IMR-90 (cell line): ENCODE results near the gene DHRS7. TPM values are rescaled to one million over a fixed set of nuclear protein-coding genes. Genes with fewer than 3 reads are reported as not detected.

Source experiments
- ATAC-seq: fragments of 200-7000 bp; cut with Tn5 transposase; 2 replicates; pipeline ENCODE4 v1.9.1; 2020; ENCODE audit warnings: low read depth, mild to moderate bottlenecking, moderate library complexity
- BruUV-seq: library from RNA; stranded (reverse); fragments of 400-500 nt; replicated peaks from 2 replicates; lab custom pipeline; 2021; lab: Mats Ljungman, UMichigan
- CTCF ChIA-PET: fragments of 300-600 bp; formaldehyde crosslinking; extraction: SDS; loops from one replicate; lab custom pipeline; 2021; ENCODE audit warnings: antibody characterized with exemption; lab: Yijun Ruan, JAX
- POLR2A ChIA-PET: fragments of 300-600 bp; sonication (Branson Sonifier 250); formaldehyde crosslinking; loops from one replicate; lab custom pipeline; 2022; ENCODE audit warnings: antibody characterized with exemption; ENCODE audit not compliant: unreplicated experiment; lab: Charles Lee
- DNase-seq: peaks from one replicate; pipeline ENCODE4 v3.0.0; 2013
- H2AFZ ChIP-seq: replicated peaks from 2 replicates; pipeline ENCODE3; 2013; ENCODE audit warnings: low read length, mild to moderate bottlenecking; ENCODE audit not compliant: poor library complexity
- H2AK5ac ChIP-seq: 2 replicates; pipeline ENCODE4 v1.6.1; 2013; ENCODE audit warnings: low read depth, low read length, inconsistent platforms
- H2AK9ac ChIP-seq: replicated peaks from 2 replicates; pipeline ENCODE3; 2013; ENCODE audit warnings: mild to moderate bottlenecking, low read depth, low read length, moderate library complexity; ENCODE audit not compliant: poor library complexity
- H2BK120ac ChIP-seq: 2 replicates; pipeline ENCODE4 v1.6.1; 2013; ENCODE audit warnings: low read depth, low read length, inconsistent platforms
- H2BK15ac ChIP-seq: 3 replicates; pipeline ENCODE4 v1.6.1; 2013; ENCODE audit warnings: low read depth, low read length, inconsistent platforms
- H2BK20ac ChIP-seq: 2 replicates; pipeline ENCODE4 v1.6.1; 2013; ENCODE audit warnings: low read depth, mild to moderate bottlenecking, inconsistent platforms, low read length, moderate library complexity
- H2BK5ac ChIP-seq: 2 replicates; pipeline ENCODE4 v1.6.1; 2013; ENCODE audit warnings: mild to moderate bottlenecking, low read depth, low read length, inconsistent platforms; ENCODE audit not compliant: poor library complexity, severe bottlenecking
- H3K14ac ChIP-seq: replicated peaks from 2 replicates; pipeline ENCODE4 v1.6.1; 2013; ENCODE audit warnings: low read depth, low read length, inconsistent platforms
- H3K18ac ChIP-seq: 2 replicates; pipeline ENCODE4 v1.6.1; 2013; ENCODE audit warnings: low read depth, low read length, control low read depth
- H3K23ac ChIP-seq: 2 replicates; pipeline ENCODE4 v1.6.1; 2013; ENCODE audit warnings: low read depth, low read length, inconsistent platforms
- H3K27ac ChIP-seq: 2 replicates; pipeline ENCODE4 v1.5.1; 2013; ENCODE audit warnings: mild to moderate bottlenecking, control low read depth, low read length; ENCODE audit not compliant: insufficient read depth
- H3K27me3 ChIP-seq: 2 replicates; pipeline ENCODE4 v1.6.1; 2013; ENCODE audit warnings: low read length; ENCODE audit not compliant: control insufficient read depth, insufficient read depth
- H3K36me3 ChIP-seq: 2 replicates; pipeline ENCODE4 v1.6.1; 2013; ENCODE audit warnings: low read length, mixed read lengths; ENCODE audit not compliant: control insufficient read depth, insufficient read depth
- H3K4ac ChIP-seq: 2 replicates; pipeline ENCODE4 v1.6.1; 2013; ENCODE audit warnings: low read depth, low read length, inconsistent platforms
- H3K4me1 ChIP-seq: 2 replicates; pipeline ENCODE4 v1.6.1; 2013; ENCODE audit warnings: low read length, mixed read lengths; ENCODE audit not compliant: control insufficient read depth, insufficient read depth
- H3K4me2 ChIP-seq: 2 replicates; pipeline ENCODE4 v1.6.1; 2013; ENCODE audit warnings: low read depth, mild to moderate bottlenecking, control low read depth, low read length, moderate library complexity
- H3K4me3 ChIP-seq: 2 replicates; pipeline ENCODE4 v1.5.1; 2013; ENCODE audit warnings: low read depth, mild to moderate bottlenecking, control low read depth, low read length, moderate library complexity; ENCODE audit not compliant: insufficient read depth
- H3K56ac ChIP-seq: 2 replicates; pipeline ENCODE4 v1.6.1; 2013; ENCODE audit warnings: low read length, inconsistent platforms; ENCODE audit not compliant: insufficient read depth; ENCODE audit errors: extremely low read depth
- H3K79me1 ChIP-seq, 2 experiments: 2 replicates each; pipeline ENCODE4 v1.6.1; 2013; ENCODE audit warnings: low read length in 2 of 2, inconsistent platforms in 1 of 2, low read depth in 1 of 2
- H3K9ac ChIP-seq: 2 replicates; pipeline ENCODE4 v1.6.1; 2013; ENCODE audit warnings: low read depth, low read length, control low read depth
- H3K9me1 ChIP-seq: 2 replicates; pipeline ENCODE4 v1.6.1; 2013; ENCODE audit warnings: low read length, inconsistent platforms; ENCODE audit not compliant: insufficient read depth
- H3K9me3 ChIP-seq: 2 replicates; pipeline ENCODE4 v1.6.1; 2013; ENCODE audit warnings: low read length; ENCODE audit not compliant: control insufficient read depth, insufficient read depth
- H4K20me1 ChIP-seq: 2 replicates; pipeline ENCODE4 v1.6.1; 2013; ENCODE audit warnings: low read length, inconsistent platforms; ENCODE audit not compliant: insufficient read depth
- H4K5ac ChIP-seq: 2 replicates; pipeline ENCODE4 v1.6.1; 2013; ENCODE audit warnings: mild to moderate bottlenecking, low read depth, low read length, control low read depth
- H4K8ac ChIP-seq, 2 experiments: 2 replicates each; pipeline ENCODE4 v1.6.1; 2013; ENCODE audit warnings: low read depth in 2 of 2, low read length in 2 of 2, control low read depth in 1 of 2, inconsistent platforms in 1 of 2
- H4K91ac ChIP-seq: 2 replicates; pipeline ENCODE4 v1.6.1; 2013; ENCODE audit warnings: low read depth, low read length, inconsistent platforms; ENCODE audit not compliant: insufficient read depth
- BHLHE40 ChIP-seq: fragments of 150-350 bp; IDR thresholded peaks from 2 replicates; pipeline ENCODE4 v1.6.1; 2016; ENCODE audit warnings: mild to moderate bottlenecking, low read depth, low read length
- CEBPB ChIP-seq: IDR thresholded peaks from 2 replicates; pipeline ENCODE4 v1.6.1; 2012; ENCODE audit warnings: low read depth, low read length, improper control_type of control experiment
- CHD1 ChIP-seq: IDR thresholded peaks from 2 replicates; pipeline ENCODE4 v1.6.1; 2012; ENCODE audit warnings: low read depth, low read length, improper control_type of control experiment
- FOS ChIP-seq: fragments of 150-350 bp; IDR thresholded peaks from 2 replicates; pipeline ENCODE4 v1.6.1; 2016; ENCODE audit warnings: low read depth, low read length
- MAFK ChIP-seq: IDR thresholded peaks from 2 replicates; pipeline ENCODE4 v1.6.1; 2012; ENCODE audit warnings: low read depth, low read length, improper control_type of control experiment
- MAZ ChIP-seq: IDR thresholded peaks from 2 replicates; pipeline ENCODE4 v1.6.1; 2012; ENCODE audit warnings: low read depth, mild to moderate bottlenecking, low read length, improper control_type of control experiment, moderate library complexity, borderline replicate concordance
- NFE2L2 ChIP-seq: fragments of 150-350 bp; IDR thresholded peaks from 2 replicates; pipeline ENCODE4 v1.6.1; 2016; ENCODE audit warnings: low read depth, mild to moderate bottlenecking, low read length
- POLR2A ChIP-seq: IDR thresholded peaks from 2 replicates; pipeline ENCODE4 v1.6.1; 2012; ENCODE audit warnings: mild to moderate bottlenecking, low read depth, low read length
- RAD21 ChIP-seq: IDR thresholded peaks from 2 replicates; pipeline ENCODE4 v1.6.1; 2012; ENCODE audit warnings: low read length, improper control_type of control experiment
- RFX5 ChIP-seq: IDR thresholded peaks from 2 replicates; pipeline ENCODE4 v1.8.0; 2012; ENCODE audit warnings: low read depth, mild to moderate bottlenecking, low read length, moderate library complexity
- SMC3 ChIP-seq: fragments of 150-350 bp; IDR thresholded peaks from 2 replicates; pipeline ENCODE4 v1.6.1; 2016; ENCODE audit warnings: low read depth, mild to moderate bottlenecking, antibody characterized with exemption, low read length, moderate library complexity
- WGBS, 2 experiments: methylation state at CpG; one replicate each; pipeline versions ENCODE4 v1.1.5 to v1.1.7; 2013; ENCODE audit warnings: missing lambda C conversion rate in 2 of 2; ENCODE audit not compliant: insufficient read length in 1 of 2; ENCODE audit errors: extremely low coverage in 2 of 2; 5-methylcytosine and 5-hydroxymethylcytosine counted together
- dilution Hi-C: fragments of 300-500 bp; cut with HindIII; formaldehyde crosslinking; loops from one replicate; pipeline ENCODE4 v1.14.3; 2018; ENCODE audit warnings: low sequenced_read_pairs; ENCODE audit not compliant: unreplicated experiment
- in situ Hi-C: fragments of 300-500 bp; cut with MboI; formaldehyde crosslinking; loops from 3 replicates; pipeline ENCODE4 v1.14.3; 2019; ENCODE audit warnings: low sequenced_read_pairs, inconsistent platforms, mixed read lengths
- intact Hi-C: fragments of 100-400 bp; cut with micrococcal nuclease; formaldehyde crosslinking; loops from 2 replicates; pipeline ENCODE4 v1.10.0; 2022
- polyA plus RNA-seq, 3 experiments: library from polyadenylated mRNA; depleted of rRNA; stranded (reverse); fragments of >200 nt; gene quantifications; 2 replicates each; pipeline ENCODE4 v1.2.3, GENCODE V29; 2012; ENCODE audit warnings: low replicate concordance in 1 of 3
- total RNA-seq: library from RNA; depleted of rRNA; stranded (reverse); fragments of >200 nt; gene quantifications from 2 replicates; pipeline ENCODE4 v1.2.3, GENCODE V29; 2012
- TF ChIP-seq, protein P1 (sequence below): fragments of 150-350 bp; IDR thresholded peaks from 2 replicates; pipeline ENCODE4 v1.6.1; 2016; ENCODE audit warnings: low read depth, mild to moderate bottlenecking, low read length, moderate library complexity, borderline replicate concordance
- TF ChIP-seq, protein P2 (sequence below): conservative IDR thresholded peaks from 2 replicates; pipeline ENCODE4 v1.5.1; 2012; ENCODE audit warnings: mild to moderate bottlenecking, low read depth, low read length, improper control_type of control experiment

DHRS7 gene
- total and polyA plus RNA-seq, 2 of the 4 experiments (the other 2 are of a cell fraction): 30.3 to 50.2 TPM

DNA sequence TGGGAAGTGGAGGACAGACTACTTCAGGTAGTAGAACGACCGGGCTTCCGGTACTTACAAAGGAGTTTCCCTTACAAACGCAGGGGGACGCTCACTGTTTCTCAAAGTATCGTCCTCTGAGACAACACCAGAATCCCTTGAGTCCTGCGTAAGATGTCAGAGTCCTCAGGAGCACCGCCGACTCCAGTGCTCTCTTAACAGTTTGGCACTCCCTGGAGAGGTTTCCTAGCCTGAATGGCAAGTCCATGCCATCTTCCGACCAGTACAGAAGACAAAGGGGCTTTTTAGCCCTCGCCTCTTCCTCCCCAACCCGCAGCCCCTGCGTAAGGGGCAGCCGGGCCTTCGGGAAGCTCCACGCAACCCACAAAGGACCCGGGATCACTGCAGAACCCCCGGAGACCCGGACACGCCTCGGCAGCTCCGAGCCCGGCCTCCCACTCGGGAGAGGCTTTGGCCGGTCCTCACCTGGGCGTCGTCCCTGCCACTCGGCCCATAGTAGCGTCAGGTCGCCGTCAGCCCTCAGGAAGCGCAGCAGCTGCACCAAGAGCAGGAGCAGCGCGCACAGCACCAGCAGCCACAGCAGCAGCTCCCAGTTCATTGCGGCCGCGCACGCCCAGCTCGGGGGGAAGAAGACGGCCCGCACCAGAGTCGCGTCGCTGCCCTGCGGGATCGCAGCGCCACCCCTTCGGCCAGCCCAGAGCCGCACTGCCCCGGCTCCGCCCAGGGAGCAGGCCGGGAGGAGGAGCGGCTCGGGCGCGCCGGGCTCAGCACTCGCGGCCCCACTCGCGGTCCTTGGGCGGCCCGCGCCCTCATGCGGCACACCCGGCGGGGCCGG lies at the start of gene DHRS7 (continued):
- TF ChIP-seq, protein P1, sequence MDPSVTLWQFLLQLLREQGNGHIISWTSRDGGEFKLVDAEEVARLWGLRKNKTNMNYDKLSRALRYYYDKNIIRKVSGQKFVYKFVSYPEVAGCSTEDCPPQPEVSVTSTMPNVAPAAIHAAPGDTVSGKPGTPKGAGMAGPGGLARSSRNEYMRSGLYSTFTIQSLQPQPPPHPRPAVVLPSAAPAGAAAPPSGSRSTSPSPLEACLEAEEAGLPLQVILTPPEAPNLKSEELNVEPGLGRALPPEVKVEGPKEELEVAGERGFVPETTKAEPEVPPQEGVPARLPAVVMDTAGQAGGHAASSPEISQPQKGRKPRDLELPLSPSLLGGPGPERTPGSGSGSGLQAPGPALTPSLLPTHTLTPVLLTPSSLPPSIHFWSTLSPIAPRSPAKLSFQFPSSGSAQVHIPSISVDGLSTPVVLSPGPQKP: no peak
- TF ChIP-seq POLR2A (peak; percentile 69), CEBPB (no peak)

DNA sequence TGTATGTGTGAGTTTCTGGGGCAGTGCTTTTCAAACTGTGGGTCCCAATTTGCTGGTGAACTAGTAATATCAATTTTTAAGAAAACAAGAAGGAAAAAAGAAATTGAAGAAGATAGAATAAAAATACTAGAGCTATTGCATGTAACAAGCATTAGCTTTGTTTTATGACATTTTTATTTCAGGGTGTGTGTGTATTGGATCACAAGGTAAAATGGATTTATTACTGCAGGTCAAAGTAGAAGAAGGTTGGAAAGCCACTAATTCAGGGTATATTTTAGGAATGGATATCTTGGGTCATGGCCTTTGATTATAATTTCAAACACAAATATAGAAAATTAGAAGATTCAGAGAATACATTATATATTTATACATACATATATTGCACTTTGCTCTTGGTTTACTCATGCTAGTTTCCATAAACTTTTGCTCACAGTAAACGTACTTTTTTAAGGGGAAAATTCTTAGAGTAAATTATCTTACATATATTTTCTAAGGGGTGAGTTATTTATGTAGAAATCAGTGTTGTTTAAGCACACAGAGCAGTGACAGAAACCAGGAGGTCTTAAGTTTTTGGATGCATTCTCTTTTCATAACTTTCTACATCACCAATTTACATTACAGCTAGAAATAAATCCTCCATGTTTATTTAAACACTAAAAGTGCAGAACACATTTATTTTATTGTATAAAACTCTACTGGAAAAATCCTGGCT lies 49.4 kb upstream of the DHRS7 start:
- Histone ChIP-seq H3K27ac (no peak overlapping the region), H2BK5ac (no peak overlapping the region), H2AK9ac (no peak overlapping the region), H3K4me2 (no peak overlapping the region), H4K8ac (no peak overlapping the region), H3K23ac (no peak overlapping the region), H3K27me3 (peaks cover 11% of the 10 kb centered on the region), H3K18ac (no peak overlapping the region), H2AK5ac (no peak overlapping the region), H3K56ac (no peak overlapping the region), H4K91ac (no peak overlapping the region), H3K9me1 (no peaks in the 10 kb centered on the region), H4K5ac (no peak overlapping the region), H3K9me3 (peaks cover 2% of the 10 kb centered on the region; the same call in 1 of the 2 replicates), H3K14ac (no peak overlapping the region), H3K4ac (no peak overlapping the region), H3K9ac (no peak overlapping the region), H4K20me1 (no peaks in the 10 kb centered on the region), H3K36me3 (no peaks in the 10 kb centered on the region), H2BK20ac (no peak overlapping the region), H2AFZ (no peak overlapping the region), H3K4me1 (no peaks in the 10 kb centered on the region; the same call in 1 of the 2 replicates), H3K79me1 (no peaks in the 10 kb centered on the region), H2BK120ac (no peak overlapping the region), H2BK15ac (no peak overlapping the region), H3K4me3 (no peak overlapping the region)
- WGBS, 2 experiments: no CpG with 5 or more reads among the region's 1 CpG
- dilution Hi-C loops: no loop called here
- in situ Hi-C loops: no loop called here
- intact Hi-C loops: no loop called here
- ATAC-seq: no peak
- no TSS peak for BruUV-seq
- no peak for DNase-seq
- ChIA-PET POLR2A (no interaction called here), CTCF (no interaction called here)
- no peak for TF ChIP-seq RAD21
- TF ChIP-seq SMC3: no peak
- TF ChIP-seq CEBPB: no peak
- TF ChIP-seq FOS: no peak
- TF ChIP-seq, protein P2, sequence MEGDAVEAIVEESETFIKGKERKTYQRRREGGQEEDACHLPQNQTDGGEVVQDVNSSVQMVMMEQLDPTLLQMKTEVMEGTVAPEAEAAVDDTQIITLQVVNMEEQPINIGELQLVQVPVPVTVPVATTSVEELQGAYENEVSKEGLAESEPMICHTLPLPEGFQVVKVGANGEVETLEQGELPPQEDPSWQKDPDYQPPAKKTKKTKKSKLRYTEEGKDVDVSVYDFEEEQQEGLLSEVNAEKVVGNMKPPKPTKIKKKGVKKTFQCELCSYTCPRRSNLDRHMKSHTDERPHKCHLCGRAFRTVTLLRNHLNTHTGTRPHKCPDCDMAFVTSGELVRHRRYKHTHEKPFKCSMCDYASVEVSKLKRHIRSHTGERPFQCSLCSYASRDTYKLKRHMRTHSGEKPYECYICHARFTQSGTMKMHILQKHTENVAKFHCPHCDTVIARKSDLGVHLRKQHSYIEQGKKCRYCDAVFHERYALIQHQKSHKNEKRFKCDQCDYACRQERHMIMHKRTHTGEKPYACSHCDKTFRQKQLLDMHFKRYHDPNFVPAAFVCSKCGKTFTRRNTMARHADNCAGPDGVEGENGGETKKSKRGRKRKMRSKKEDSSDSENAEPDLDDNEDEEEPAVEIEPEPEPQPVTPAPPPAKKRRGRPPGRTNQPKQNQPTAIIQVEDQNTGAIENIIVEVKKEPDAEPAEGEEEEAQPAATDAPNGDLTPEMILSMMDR: no peak
- TF ChIP-seq MAFK: no peak
- no peak for TF ChIP-seq RFX5
- no peak for TF ChIP-seq NFE2L2
- no peak for TF ChIP-seq MAZ
- TF ChIP-seq POLR2A: no peak
- TF ChIP-seq CHD1: no peak
- TF ChIP-seq BHLHE40: no peak
